ENCODE data around the gene XKR7.
A peak's percentile ranks its signal among the peaks of the same experiment; 100 is the strongest.
"Not testable (repeated sequence)": the region's sequence is repeated elsewhere in the genome, so short reads cannot be mapped to it uniquely, and the experiment has no call there.

XKR7 gene

DNA sequence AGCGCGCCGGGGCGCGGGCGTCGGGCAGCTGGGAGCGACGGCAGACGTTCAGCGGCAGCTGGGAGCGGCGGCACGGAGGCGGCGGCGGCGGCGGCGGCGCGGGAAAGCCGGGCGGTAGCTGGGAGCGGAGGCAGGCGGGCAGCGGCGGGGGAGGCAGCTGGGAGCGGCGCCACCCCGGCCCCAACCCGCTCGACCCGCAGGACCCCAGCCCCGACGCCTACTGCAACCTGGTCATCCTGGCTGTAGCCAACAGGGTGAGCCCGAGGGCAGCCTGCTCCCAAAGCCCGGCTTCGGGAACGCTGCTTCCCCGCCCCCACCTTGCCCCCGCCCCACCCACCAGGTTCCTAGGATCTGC, 51.2 kb downstream of the XKR7 start:
- DNase-seq: peak; percentile 54

GRCh38 chr20:32019563-32020463, 51.9 kb downstream of the XKR7 start:
- no peak for DNase-seq

- DNase-seq: no peak
These were observed 53.1 kb downstream of the XKR7 start for GRCh38 chr20:32021091-32021490.

DNA sequence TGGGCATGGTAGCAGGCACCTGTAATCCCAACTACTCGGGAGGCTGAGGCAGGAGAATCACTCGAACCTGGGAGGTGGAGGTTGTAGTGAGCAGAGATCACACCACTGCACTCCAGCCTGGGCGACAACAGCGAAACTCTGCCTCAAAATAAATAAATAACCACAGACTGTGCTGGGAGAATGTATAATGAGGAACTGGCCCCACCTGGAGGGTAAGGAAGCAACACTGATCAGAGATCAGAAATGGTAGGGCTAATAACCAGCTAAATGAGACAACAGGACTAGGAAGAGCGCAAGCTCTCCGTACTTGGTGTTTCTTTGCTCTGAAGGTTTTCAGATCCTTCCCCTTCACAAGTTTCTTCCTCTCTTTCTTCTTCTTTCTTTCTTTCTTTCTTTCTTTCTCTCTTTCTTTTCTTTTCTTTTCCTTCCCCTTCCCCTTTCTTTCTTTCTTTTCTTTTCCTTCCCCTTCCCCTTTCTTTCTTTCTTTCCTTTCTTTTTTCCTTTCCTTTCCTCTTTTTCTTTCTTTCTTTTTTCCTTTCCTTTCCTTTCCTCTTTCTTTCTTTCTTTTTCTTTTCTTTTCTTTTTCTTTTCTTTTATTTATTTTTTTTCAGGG, 56.8 kb downstream of the XKR7 start:
- DNase-seq: no peak

DNA sequence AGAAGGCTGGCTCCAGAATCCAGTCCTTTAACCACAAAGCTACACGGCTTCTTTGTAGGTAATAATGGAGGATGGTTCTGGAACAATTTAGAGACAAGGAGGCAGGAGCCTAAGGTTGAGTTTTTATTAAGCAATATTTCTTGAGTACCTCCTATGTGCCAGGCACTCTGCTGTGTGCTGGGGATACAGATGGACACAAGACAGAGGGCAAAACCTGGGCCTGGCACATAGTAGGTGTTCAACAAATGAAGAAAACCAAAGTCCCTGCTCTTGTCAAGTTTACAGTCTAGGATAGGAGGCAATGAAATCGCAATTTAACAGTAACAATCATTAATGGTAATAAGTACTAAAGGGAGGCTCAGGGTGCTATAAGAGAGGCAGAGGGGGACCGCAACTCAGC, 59.7 kb downstream of the XKR7 start:
- DNase-seq: no peak

DNA sequence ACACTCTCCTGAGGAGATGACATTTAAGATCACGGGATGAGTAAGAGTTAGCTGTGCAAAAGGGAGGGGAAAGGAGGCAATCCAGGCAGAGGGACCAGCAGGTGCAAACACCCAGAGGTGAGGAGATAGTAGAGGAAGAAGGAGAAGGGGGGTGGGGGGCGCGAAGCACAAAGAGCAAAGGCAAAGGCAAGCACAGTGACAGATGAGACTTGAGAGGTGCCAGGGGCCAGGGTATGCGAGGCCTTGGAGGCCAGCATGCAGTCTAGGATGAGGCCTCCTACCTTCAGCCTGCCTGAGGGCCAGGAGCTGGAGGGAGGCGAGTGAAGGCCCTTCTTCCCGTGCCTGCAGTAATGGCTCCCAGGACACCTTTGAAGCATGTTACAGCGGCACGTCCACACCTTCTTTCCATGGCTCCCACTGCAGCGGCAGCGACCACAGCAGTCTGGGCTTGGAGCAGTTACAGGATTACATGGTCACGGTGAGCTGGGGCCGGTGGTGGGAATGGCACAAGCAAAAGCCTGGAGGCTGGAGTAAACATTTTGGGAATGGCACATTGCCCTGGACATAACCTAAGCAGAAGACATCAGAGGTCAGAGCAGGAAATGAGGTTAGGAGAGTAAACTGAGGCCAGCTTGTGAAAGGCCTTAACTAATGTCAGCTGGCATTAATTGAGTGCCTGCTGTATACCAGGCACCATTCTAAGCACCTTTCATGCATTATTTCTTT, 60.9 kb downstream of the XKR7 start:
- DNase-seq: no peak

GRCh38 chr20:32029561-32029960, 61.6 kb downstream of the XKR7 start:
- DNase-seq: no peak

DNA sequence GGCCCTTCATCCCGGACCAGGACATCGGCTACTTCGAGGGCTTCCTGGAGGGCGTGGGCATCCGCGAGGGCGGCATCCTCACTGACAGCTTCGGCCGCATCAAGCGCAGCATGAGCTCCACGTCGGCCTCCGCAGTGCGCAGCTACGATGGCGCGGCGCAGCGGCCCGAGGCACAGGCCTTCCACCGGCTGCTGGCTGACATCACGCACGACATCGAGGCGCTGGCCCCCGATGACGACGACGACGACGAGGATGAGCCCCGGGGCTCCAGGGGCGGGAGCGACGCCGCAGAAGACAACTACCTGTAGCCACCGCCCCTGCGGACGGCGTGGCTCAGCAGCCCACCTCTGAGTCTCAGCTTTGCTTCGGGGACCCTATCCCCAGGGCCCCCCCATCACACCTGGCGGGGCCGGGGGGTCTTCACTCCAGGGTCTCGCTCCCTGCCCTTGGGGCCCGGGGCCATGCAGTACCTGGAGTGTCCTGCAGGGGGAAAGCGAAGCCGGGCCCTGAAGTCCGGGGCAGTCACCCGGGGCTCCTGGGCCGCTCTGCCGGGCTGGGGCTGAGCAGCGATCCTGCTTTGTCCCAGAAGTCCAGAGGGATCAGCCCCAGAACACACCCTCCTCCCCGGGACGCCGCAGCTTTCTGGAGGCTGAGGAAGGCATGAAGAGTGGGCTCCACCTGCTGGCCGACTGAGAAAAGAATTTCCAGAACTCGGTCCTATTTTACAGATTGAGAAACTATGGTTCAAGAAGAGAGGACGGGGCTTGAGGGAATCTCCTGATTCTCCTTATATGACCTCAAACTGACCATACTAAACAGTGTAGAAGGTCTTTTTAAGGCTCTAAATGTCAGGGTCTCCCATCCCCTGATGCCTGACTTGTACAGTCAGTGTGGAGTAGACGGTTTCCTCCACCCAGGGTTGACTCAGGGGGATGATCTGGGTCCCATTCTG, 63.3 kb downstream of the XKR7 start:
- DNase-seq: peak; percentile 22

- DNase-seq: no peak
These were observed 65.4 kb downstream of the XKR7 start for GRCh38 chr20:32033316-32033715.

DNA sequence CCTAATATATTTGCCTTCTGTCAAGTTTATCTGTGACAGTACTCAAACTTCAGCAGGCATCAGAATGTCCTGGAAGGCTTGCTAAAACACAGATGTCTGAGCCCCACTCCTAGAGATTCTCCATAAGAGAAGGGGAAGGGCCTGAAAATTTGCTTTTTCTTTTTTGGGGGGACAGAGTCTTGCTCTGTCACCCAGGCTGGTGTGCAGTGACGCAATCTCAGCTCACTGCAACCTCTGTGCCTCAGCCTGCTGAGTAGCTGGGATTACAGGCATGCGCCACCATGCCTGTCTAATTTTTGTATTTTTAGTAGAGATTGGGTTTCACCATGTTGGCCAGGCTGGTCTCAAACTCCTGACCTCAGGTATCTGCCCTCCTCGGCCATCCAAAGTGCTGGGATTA, 65.8 kb downstream of the XKR7 start:
- DNase-seq: not testable (repeated sequence)

DNA sequence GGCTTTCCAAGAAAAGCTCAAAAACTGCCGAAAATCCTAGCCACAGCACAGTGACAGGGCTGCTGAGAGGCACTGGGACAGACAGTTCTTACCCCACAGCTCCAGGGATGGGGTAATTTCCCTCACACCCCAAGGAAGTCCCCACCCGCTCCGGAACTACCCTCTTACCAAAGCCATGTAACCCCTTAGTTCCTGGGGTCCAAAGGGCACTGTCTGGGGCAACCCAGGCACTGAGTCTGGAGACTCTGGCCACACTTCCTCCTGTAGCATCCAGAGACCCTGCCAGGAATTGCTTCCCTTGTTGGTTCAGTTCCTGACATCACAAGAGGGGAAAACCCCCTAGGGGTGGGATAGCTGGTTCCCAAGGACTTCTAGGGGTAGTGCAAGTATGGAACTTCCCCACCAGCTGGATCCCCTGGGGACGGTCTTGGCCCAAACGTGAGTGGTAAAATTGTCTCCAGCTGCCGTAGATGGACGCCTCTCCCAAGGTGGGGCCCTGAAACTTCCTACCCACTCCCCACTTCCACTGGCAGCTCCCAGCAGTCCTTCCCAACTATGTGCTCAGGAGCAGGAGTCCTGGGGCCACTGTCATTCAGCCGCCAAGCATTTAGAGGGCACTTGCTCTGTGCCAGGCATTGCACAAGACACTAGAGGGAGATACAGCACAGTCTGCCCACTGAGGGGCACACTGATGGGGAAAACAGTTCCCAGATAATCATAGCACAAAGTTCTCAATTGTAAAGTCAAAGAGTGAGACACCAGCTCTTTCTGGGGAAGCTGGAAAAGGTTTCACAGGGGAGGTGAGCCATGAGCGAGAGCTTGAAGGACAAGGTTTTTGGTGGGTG, 66.9 kb downstream of the XKR7 start:
- DNase-seq: no peak

DNA sequence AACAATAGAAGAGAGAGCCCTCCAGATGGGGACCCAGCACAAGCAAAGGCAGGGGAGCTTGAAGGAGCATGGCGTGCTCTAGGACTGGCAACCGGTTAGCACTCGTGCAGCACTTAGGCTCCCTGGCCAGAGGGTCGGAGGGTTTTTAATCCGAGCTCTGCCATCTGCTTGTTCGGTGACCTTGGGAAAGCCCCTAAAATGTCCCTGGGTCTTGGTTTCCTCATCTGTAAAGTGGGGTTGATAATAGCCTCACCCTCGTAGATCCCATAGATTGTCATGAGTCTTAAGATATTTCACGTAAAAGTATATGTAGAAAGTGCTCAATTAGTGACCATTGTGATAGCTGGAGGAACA, 67.5 kb downstream of the XKR7 start:
- DNase-seq: no peak

DNA sequence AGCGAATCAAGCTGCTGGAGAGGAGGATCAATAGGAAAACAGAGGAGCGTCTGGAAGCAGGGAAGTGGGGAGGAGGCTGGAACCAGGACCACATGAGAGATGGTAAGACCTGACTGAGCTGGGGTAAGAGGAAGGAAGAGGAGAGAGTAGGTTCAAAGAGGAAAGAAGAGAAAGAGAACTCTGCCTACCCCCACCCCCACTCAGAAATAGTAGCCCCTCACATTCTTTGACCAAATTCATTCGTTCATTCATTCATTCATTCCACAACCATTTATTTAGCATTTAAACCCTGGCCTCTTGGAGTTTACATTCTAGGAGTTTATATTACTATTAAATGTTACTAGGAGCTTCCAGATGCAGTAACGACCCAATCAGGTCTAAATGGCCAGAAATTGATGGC, 68.3 kb downstream of the XKR7 start:
- DNase-seq: no peak

GRCh38 chr20:32036716-32037485, 69.0 kb downstream of the XKR7 start:
- no peak for DNase-seq

GRCh38 chr20:32037929-32038328, 70.0 kb downstream of the XKR7 start:
- no peak for DNase-seq

- DNase-seq: no peak
These were observed 72.4 kb downstream of the XKR7 start for GRCh38 chr20:32040142-32040953.

- no peak for DNase-seq
These were observed 78.0 kb downstream of the XKR7 start for GRCh38 chr20:32045999-32046398.

DNA sequence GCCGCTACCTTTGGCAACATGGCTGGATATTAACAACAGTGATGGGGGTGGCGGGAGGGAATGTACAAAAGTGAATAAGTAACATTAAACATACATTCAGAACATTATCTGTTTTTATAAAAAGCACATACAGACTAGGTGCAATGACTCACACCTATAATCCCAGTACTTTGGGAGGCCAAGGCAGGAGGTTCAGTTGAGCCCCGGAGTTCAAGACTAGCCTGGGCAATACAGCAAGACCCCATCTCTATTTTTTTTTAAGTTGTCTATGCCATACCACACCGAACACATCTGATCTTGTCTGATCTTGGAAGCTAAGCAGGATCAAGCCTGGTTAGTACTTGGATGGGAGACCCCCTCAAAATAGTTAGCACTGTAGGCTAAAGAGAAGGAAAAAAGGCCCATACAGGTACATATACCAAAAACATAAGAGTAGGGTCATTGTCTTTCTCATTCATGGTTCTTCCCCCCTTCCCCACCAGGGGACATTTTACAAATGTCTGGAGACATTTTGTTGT, 82.4 kb downstream of the XKR7 start:
- no peak for DNase-seq

DNA sequence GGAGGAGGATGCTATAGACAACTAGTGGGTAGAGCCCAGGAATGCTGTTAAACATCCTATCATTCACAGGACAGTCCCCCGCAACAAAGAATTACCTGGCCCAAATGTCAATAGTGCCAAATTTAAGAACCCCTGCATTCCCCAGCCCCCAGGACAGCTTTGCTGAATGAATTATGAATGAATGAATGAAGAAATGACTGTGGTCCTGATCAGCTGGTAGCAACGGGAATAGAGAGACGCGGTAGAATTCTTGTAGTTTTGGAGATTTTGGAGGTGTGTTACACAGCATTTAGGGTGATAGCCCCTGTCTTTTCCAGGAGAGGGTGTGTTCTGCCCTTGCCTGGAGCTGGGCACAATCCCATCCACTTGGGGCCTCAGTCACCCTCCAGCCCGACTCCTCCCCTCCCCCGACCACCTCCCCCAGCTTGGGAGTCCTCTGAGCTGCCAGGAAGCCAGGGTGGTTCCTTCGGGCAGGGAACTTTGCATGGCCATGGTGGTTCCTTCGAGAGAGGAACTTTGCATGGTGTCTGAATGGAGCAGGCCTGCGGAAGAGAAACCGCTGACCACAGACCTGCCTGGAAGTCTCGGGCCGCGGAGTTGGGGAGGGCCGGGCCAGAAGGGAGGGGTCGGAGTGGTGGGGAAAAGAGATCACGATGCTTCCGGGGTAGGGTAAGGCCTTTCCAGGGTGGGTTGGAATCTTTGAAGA, 83.1 kb downstream of the XKR7 start:
- no peak for DNase-seq
